Activated CD4-positive, alpha-beta T cell treated with anti-CD3 and anti-CD28 coated beads for 36 hours (primary cell): ENCODE measurements around the gene TVP23A. TPM values are rescaled to one million over a fixed set of nuclear protein-coding genes. Genes with fewer than 3 reads are reported as not detected.

Experiments
- ATAC-seq: fragments of 200-7000 bp; cut with Tn5 transposase; one replicate; pipeline ENCODE4 v1.10.0; 2021; ENCODE audit warnings: mild to moderate bottlenecking, moderate library complexity
- CTCF ChIA-PET: fragments of 350-600 bp; sonication (Branson Sonifier 250); formaldehyde crosslinking; loops from one replicate; lab custom pipeline; 2021; ENCODE audit warnings: antibody characterized with exemption; lab: Charles Lee
- POLR2A ChIA-PET: fragments of 350-600 bp; sonication (Branson Sonifier 250); formaldehyde crosslinking; loops from one replicate; lab custom pipeline; 2021; ENCODE audit warnings: antibody characterized with exemption, inconsistent platforms; lab: Charles Lee
- DNase-seq: peaks from one replicate; pipeline ENCODE4 v3.0.0-alpha.2; 2020
- H3K27ac Mint-ChIP-seq: one replicate; pipeline ENCODE4 v1.8.0; 2021; ENCODE audit warnings: mixed read lengths
- H3K27me3 Mint-ChIP-seq: one replicate; pipeline ENCODE4 v1.8.0; 2021; ENCODE audit warnings: mixed read lengths
- H3K36me3 Mint-ChIP-seq: one replicate; pipeline ENCODE4 v1.8.0; 2021; ENCODE audit warnings: low read depth, mixed read lengths
- H3K4me1 Mint-ChIP-seq: one replicate; pipeline ENCODE4 v1.8.0; 2021; ENCODE audit warnings: mixed read lengths
- H3K4me3 Mint-ChIP-seq: one replicate; pipeline ENCODE4 v1.8.0; 2021; ENCODE audit warnings: mild to moderate bottlenecking, moderate library complexity, mixed read lengths
- H3K9me3 Mint-ChIP-seq: one replicate; pipeline ENCODE4 v1.8.0; 2021; ENCODE audit warnings: low read depth, mixed read lengths
- intact Hi-C, 2 experiments: fragments of 100-400 bp; cut with DNase I in 1 of 2; cut with micrococcal nuclease in 1 of 2; formaldehyde crosslinking; loops; one replicate each; pipeline versions ENCODE4 v1.14.2 to v1.15.1; 2022 to 2024; cut with DNase I, micrococcal nuclease
- total RNA-seq, 2 experiments: library from RNA; stranded (reverse); gene quantifications; one replicate each; pipeline ENCODE4 v1.2.3, GENCODE V29; 2021

Gene TVP23A
- under 1 TPM in 1 of 2 experiments, not detected in 1; 0.09 TPM for total RNA-seq

DNA sequence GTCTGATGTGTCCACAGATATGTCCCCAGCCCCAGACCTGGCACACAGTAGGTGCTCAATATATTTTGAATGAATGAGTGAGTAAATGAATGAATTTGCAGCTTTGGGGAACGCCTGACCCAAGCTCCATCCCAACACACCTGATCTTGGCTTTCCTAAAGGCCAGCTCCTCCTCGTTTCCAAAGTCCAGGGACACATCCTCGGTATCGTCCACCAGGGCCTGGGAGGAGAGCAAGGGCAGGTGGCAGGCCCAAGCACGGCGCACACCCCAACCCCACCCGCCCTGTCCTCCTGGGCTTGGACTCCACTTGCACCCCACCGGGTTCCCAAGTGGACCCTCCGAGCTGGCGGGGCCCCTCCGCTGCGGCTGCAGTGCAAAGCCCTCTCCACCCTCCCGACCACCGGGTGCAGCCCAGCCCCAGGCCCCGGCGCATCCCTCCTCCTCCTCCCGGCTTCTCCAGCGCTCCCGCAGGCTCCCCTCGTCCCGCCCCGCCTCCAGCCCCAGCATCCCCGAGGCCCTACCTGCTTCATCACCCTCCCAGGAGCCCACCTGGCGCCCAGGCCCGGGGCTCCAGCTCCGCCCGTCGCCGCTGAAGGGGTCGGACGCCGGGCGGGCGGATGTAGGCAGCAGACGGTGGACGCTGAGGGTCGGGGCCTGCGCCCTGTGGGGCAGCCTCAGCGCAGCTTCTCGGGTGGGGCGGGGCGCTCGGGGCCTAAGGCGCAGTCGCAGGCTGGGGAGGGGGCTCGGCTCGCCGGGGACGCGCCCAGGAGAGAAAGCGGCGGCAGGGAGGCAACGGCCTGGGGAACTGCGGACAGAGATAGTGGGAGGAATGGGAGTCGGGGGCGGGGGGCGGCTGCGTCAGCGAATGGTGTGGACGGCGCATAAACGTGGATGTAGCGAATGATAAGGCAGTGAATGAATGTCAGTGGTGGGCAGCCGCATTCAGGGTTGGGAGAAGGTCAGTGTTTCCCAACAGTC is at the start of gene TVP23A:
TSS of gene TVP23A (minus strand) at position 832 of the 979 bp plus-strand sequence. CDS start at position 531, 301 bp downstream.
- H3K36me3 Mint-ChIP-seq, result no peaks in the 10 kb centered on the region
- no peak within 1 kb of the TSS for H3K4me3 Mint-ChIP-seq
- intact Hi-C loops, result no loop called here
- H3K9me3 Mint-ChIP-seq, result no peaks in the 10 kb centered on the region
- no peak for DNase-seq
- POLR2A ChIA-PET, result no interaction called here
- peaks cover 6% of the 10 kb centered on the region for H3K27me3 Mint-ChIP-seq
- H3K4me1 Mint-ChIP-seq, result no peaks in the 10 kb centered on the region
- no peak for ATAC-seq
- CTCF ChIA-PET, result interaction anchor here (0.6 to 0.7 kb wide), 3 partner anchors 48 to 896 kb away, joined by 3 to 4 read pairs (median 3); no protein-coding TSS in a partner anchor
- H3K27ac Mint-ChIP-seq, result no peak within 1 kb of the TSS

DNA sequence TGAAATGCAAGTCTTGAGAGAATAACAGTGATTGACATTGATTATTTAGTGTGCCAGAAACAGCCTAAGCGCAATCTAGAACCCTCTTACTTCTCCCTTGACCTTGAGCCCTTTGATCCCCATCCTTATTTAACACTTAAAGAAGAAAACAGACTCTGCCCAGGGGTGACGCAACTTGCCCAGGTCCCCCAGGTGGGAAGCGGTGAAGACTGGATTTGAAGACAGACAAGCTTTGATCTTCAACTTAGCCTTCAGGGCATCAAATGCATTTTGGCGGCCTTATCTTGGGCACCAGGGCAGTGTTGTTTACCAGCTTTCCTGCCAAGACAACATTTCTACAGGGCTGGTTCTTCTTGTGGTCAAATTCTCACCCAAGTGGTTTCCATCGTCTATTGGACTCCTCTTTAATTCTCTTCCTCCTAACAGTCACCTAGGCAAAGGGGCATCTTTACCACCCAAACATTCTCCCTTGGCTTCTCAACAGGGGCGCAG is 49.6 kb upstream of the TVP23A start:
- Mint-ChIP-seq H3K27ac (no peak overlapping the region), H3K36me3 (no peaks in the 10 kb centered on the region), H3K27me3 (peaks cover 27% of the 10 kb centered on the region), H3K4me1 (peaks cover 38% of the 10 kb centered on the region), H3K9me3 (no peaks in the 10 kb centered on the region), H3K4me3 (no peak overlapping the region)
- ATAC-seq (no peak), DNase-seq (no peak)
- POLR2A ChIA-PET, result no interaction called here
- intact Hi-C loops, result no loop called here
- CTCF ChIA-PET, result interaction anchor here (0.6 kb wide), 1 partner anchor 37 kb away, joined by 4 read pairs; no protein-coding TSS in a partner anchor

DNA sequence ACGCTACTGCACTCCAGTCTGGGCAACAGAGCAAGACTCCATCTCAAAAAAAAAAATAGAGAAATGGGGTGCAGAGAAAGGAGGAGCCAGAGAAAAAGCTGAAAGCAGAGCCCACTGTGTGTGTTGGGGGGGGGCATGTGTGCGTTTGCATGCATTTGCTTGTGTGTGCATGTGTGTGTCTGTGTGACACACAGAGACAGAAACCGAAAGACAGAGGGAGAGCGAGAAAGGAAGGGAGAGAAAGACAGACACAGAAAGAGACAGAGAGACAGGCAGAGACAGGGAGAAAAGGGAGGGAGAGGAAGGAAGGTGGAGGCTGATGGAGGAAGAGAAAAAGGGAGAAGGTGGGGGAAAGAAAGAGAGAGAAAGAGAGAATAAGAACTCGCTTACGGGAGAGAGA is 48.6 kb upstream of the TVP23A start:
- DNase-seq (no peak), ATAC-seq (no peak)
- peaks cover 43% of the 10 kb centered on the region for H3K4me1 Mint-ChIP-seq
- no peak overlapping the region for H3K4me3 Mint-ChIP-seq
- CTCF ChIA-PET, result interaction anchor here (0.5 kb wide), 1 partner anchor 30 kb away, joined by 3 read pairs; no protein-coding TSS in a partner anchor
- POLR2A ChIA-PET, result no interaction called here
- no peaks in the 10 kb centered on the region for H3K36me3 Mint-ChIP-seq
- no peaks in the 10 kb centered on the region for H3K9me3 Mint-ChIP-seq
- H3K27me3 Mint-ChIP-seq, result peaks cover 26% of the 10 kb centered on the region
- intact Hi-C loops, result no loop called here
- no peak overlapping the region for H3K27ac Mint-ChIP-seq

DNA sequence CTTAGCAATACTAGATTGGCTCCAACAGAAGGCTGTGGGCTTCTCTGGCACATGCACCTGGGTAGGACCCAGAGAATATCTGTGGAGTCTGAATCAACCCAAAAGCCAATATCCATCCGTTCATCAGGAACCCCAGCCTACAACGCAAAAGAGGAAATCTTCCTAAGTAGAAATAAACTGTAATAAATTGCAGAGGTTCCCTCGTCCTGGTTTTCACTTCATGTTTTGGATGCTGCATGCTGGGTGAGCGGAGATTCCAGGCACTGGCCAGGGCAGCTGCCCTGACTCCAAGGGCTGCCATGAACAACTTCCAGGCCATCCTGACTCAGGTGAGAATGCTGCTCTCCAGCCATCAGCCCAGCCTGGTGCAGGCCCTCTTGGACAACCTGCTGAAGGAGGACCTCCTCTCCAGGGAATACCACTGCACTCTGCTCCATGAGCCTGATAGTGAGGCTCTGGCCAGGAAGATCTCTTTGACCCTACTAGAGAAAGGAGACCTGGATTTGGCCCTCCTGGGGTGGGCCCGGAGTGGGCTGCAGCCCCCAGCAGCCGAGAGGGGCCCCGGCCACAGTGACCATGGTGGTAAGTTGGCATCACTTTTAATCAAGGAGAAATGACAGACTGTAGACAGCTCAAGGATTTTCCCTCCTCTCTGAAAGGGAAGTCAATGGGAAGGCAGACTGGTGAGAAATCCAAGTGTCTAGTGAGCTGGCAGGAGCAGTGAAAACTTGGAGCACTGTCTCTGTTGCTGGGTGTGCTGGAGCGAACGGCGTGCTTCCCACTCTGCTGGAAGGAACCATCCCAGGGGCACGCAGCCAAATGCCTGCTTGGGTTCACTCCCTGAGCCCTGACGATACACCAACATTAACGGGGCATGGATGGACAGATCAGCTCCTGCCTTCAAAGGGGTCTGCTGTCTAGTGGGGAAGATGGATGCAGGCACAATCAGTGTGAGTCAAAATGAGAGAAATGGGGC is 47.7 kb upstream of the TVP23A start:
- H3K4me1 Mint-ChIP-seq, result peaks cover 36% of the 10 kb centered on the region
- POLR2A ChIA-PET, result no interaction called here
- DNase-seq, result no peak
- no peak overlapping the region for H3K27ac Mint-ChIP-seq
- CTCF ChIA-PET, result no interaction called here
- no peaks in the 10 kb centered on the region for H3K36me3 Mint-ChIP-seq
- peaks cover 27% of the 10 kb centered on the region for H3K27me3 Mint-ChIP-seq
- ATAC-seq, result no peak
- H3K4me3 Mint-ChIP-seq, result no peak overlapping the region
- intact Hi-C loops, result no loop called here
- no peaks in the 10 kb centered on the region for H3K9me3 Mint-ChIP-seq

DNA sequence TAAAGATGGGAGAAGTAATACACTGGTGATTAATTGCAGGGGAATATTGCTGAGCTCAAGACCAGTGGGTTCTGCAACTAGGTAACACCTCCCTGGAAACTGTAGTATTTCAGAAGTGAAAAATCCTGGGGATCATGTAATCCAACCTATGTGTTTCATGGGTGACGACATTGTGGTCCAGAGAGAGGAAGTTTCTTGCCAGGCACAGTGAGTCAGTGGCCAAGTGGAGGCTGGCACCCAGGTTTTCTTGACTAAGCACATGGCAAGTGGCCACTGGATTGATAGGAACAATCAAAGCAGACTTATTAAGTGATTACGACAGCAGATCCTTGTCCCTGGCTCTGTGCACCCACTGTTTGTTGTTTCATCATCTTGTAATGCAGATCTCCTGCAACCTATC is 43.8 kb upstream of the TVP23A start:
- ChIA-PET CTCF (interaction anchor here (0.6 to 0.7 kb wide), 2 partner anchors 340 to 797 kb away, joined by 3 read pairs; no protein-coding TSS in a partner anchor), POLR2A (no interaction called here)
- Mint-ChIP-seq H3K9me3 (no peaks in the 10 kb centered on the region), H3K27me3 (peaks cover 19% of the 10 kb centered on the region), H3K4me1 (peaks cover 8% of the 10 kb centered on the region), H3K27ac (no peak overlapping the region), H3K4me3 (no peak overlapping the region), H3K36me3 (no peaks in the 10 kb centered on the region)
- intact Hi-C loops, result no loop called here
- DNase-seq (peak; percentile 24), ATAC-seq (peak; percentile 51)

DNA sequence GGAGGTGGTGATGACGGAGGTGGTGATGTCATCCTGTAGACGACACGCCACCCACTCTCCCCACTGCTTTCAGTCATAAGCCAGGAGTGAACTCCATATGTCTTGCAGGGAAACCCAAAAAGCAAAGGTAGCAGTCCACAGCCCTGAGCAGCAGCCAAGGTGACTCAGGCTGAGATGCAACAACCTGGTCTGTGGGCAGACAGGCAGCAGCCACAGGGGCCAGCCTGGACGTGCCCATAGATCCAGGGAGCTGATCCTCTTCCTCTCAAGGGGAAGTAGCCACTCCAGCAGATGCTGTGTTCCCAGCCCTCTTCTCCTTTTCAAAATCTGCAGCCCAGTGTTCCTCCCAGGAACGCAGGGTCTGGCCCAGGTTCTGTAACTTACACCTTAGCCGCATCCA is 41.1 kb upstream of the TVP23A start:
- Mint-ChIP-seq H3K27ac (no peak overlapping the region), H3K4me3 (no peak overlapping the region), H3K9me3 (no peaks in the 10 kb centered on the region), H3K27me3 (peaks cover 10% of the 10 kb centered on the region), H3K36me3 (no peaks in the 10 kb centered on the region), H3K4me1 (peaks cover 8% of the 10 kb centered on the region)
- no peak for ATAC-seq
- DNase-seq, result no peak
- CTCF ChIA-PET, result no interaction called here
- POLR2A ChIA-PET, result no interaction called here
- intact Hi-C loops, result no loop called here

DNA sequence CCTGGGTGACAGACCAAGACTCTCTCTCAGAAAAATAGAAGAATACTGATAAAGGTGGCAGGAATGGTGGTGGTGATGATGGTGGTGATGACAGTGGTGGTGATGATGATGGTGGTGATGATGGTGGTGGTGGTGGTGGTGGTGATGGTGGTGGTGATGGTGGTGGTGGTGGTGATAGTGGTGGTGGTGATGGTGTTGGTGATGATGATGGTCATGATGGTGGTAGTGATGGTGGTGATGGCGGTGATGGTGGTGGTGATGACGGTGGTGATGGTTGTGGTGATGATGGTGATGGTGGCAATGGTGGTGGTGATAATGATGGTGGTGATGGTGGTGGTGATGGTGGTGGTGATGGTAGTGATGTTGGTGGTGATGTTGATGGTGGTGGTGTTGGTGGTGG is 40.4 kb upstream of the TVP23A start:
- ChIA-PET CTCF (interaction anchor here (0.9 kb wide), 1 partner anchor 820 kb away, joined by 3 read pairs; no protein-coding TSS in a partner anchor), POLR2A (no interaction called here)
- Mint-ChIP-seq H3K4me1 (peaks cover 8% of the 10 kb centered on the region), H3K4me3 (no peak overlapping the region), H3K27me3 (peaks cover 9% of the 10 kb centered on the region), H3K9me3 (no peaks in the 10 kb centered on the region), H3K27ac (no peak overlapping the region), H3K36me3 (no peaks in the 10 kb centered on the region)
- DNase-seq (no peak), ATAC-seq (no peak)
- intact Hi-C loops, result no loop called here

DNA sequence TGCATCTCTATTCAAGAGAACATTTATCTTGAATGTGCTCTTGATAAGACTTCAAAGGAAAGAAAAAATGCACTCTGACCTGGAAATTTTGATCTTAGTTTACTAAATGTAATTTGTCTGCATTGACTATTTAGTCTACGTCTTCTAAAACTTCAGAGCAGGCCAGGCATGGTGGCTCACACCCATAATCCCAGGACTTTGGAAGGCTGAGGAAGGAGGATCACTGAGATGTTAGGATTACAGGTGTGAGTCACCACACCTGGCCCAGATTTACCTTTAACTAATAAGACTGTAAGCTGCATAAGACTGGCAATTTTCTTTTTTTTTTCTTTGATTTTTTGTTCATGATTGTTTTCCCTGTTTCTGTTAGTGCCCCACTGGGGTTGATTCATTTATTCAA is 39.6 kb upstream of the TVP23A start:
- Mint-ChIP-seq H3K27me3 (peaks cover 7% of the 10 kb centered on the region), H3K36me3 (no peaks in the 10 kb centered on the region), H3K4me3 (no peak overlapping the region), H3K9me3 (no peaks in the 10 kb centered on the region), H3K4me1 (peaks cover 8% of the 10 kb centered on the region), H3K27ac (no peak overlapping the region)
- ATAC-seq (no peak), DNase-seq (no peak)
- intact Hi-C loops, result no loop called here
- POLR2A ChIA-PET, result no interaction called here
- CTCF ChIA-PET, result interaction anchor here (0.6 to 0.9 kb wide), 2 partner anchors 13 to 821 kb away, joined by 3 read pairs; no protein-coding TSS in a partner anchor

DNA sequence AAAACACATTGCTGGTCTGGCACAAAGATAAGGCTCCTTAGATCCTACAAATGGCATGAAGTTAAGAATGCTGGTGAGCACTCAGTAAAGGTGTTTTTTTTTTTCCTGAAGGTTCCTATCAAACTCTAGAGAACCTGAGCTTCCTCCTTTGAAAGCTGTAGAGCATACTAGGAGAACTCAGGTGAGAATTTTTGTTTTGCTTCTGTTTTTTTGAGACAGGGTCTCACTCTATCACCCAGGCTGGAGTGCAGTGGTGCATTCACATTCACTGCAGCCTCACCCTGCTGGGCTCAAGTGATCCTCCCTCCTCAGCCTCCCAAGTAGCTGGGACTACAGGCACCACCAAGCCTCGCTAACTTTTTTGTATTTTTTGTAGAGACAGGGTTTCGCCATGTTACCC is 37.4 kb upstream of the TVP23A start:
- Mint-ChIP-seq H3K36me3 (no peaks in the 10 kb centered on the region), H3K9me3 (no peaks in the 10 kb centered on the region), H3K27ac (no peak overlapping the region), H3K4me3 (no peak overlapping the region), H3K4me1 (peaks cover 11% of the 10 kb centered on the region), H3K27me3 (no peaks in the 10 kb centered on the region)
- ChIA-PET CTCF (interaction anchor here (0.6 kb wide), 2 partner anchors 232 to 1099 kb away, joined by 3 read pairs; no protein-coding TSS in a partner anchor), POLR2A (no interaction called here)
- ATAC-seq (no peak), DNase-seq (no peak)
- intact Hi-C loops, result no loop called here

DNA sequence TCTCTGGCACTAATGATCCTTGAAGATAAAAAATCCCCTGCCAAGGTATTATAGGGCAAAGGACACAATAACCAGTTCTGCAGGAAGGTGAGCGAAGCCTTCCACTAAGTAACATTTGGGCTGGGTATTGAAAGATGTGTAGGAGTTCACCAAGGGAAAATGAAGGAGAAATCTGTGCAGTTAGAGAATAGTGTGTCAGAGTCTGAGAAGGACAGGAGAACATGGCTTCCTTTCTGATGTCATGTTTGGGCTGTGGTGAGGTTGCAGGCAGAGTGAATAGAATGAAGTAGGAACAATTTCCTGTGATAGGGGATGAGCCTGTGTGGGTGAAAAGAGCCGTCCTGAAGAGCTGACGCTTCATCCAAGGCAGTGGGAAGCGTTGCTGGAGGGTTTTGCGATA is 34.4 kb upstream of the TVP23A start:
- Mint-ChIP-seq H3K36me3 (no peaks in the 10 kb centered on the region), H3K27me3 (peaks cover 5% of the 10 kb centered on the region), H3K27ac (no peak overlapping the region), H3K9me3 (no peaks in the 10 kb centered on the region), H3K4me1 (peaks cover 11% of the 10 kb centered on the region), H3K4me3 (no peak overlapping the region)
- CTCF ChIA-PET, result interaction anchor here (0.6 kb wide), 1 partner anchor 12 kb away, joined by 3 read pairs; no protein-coding TSS in a partner anchor
- POLR2A ChIA-PET, result no interaction called here
- ATAC-seq (no peak), DNase-seq (no peak)
- intact Hi-C loops, result no loop called here

DNA sequence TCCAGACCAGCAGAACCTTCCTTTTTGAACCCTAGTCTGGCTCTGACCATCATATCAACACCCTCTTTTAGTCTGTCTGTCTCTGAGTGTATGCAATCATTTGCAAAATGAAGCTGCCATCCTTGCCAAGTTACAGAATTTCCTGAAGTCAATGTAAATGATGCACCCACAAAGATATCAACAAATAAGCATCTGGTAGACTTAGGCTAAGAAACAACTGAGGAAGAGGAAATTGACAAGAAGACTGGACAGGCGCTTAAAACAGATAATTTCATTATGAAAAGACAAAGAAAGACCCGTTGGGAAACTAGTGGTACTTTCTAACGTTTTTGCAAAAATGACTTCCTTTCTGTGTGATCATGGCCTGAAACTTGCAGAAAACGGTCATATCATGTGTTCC is 33.7 kb upstream of the TVP23A start:
- no peaks in the 10 kb centered on the region for H3K36me3 Mint-ChIP-seq
- H3K4me3 Mint-ChIP-seq, result no peak overlapping the region
- POLR2A ChIA-PET, result no interaction called here
- H3K4me1 Mint-ChIP-seq, result peaks cover 11% of the 10 kb centered on the region
- H3K27ac Mint-ChIP-seq, result no peak overlapping the region
- ATAC-seq (no peak), DNase-seq (no peak)
- intact Hi-C loops, result no loop called here
- peaks cover 7% of the 10 kb centered on the region for H3K27me3 Mint-ChIP-seq
- no peaks in the 10 kb centered on the region for H3K9me3 Mint-ChIP-seq
- CTCF ChIA-PET, result no interaction called here
